Hypothalamus (tissue), 51 donors: ENCODE measurements around the gene SP2.

Source experiments
- DNase-seq, 51 donors: peaks; one replicate each; lab custom pipeline; 2025; lab: John Stamatoyannopoulos, UW

SP2 gene

DNA sequence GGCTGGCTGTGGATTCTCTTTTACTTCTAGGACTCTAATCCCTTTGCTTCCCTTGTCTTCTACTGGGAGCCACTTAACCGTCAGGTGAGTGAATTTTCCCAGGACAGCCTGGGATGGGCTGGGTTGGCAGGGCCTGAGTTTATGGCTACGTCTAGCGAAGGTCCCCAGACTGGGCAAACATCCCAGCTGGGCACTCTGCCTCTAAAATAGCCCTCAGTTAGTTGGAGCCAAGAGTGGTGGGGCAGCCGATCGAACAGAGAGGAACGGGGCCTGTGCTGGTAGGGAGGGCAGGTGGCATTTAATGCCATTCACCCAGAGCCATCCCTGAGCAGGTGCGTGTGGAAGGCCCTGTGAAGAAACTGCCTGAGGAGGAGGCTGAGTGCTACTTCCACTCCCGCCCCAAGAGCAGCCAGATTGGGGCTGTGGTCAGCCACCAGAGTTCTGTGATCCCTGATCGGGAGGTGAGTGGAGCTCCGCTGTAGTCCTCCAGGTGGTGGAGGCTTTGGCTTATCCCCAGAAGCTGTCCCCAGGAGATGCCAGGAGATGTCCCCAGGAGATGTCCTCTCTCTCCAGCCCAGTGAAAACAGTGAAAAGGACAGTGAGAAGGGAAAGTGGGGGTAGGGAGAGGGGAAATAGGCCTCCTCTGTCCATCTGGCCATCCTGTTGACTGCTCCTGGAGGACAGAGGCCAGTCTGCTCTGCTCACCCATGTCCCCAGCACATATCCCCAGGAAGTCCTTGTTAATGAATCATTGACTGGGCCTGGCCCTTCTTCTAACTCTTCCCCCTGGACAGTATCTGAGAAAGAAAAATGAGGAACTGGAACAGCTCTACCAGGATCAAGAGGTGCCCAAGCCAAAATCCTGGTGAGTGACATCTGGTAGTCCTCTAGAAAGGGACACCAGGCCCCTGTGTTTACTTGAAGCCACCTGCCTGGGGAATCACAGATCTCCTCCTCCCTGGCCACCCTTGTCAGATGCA, 49.8 kb downstream of the SP2 start:
- peak in 25 of 51 donors; percentile 5 to 51 (median 25) for DNase-seq

DNA sequence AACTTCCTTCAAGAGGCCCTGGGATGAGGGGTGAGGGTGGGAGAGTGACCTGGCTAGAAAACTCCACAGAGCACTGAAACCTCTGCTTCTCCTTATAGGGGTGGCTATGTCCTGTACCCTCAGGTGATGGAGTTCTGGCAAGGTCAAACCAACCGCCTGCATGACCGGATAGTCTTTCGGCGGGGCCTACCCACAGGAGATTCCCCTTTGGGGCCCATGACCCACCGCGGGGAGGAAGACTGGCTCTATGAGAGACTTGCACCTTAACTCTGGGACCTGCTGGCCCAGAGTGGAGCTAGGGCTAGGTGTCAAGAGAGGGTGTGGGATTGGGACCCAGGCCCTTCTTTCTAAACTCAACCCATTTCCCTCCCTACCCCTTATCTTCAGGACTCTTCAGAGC, 50.5 kb downstream of the SP2 start:
- DNase-seq = no peak

- DNase-seq = peak in 31 of 51 donors; percentile 5 to 64 (median 31)
Measured at GRCh38 chr17:47946929-47947397, 50.9 kb downstream of the SP2 start.

- no peak for DNase-seq
Measured at GRCh38 chr17:47948706-47949196, 52.7 kb downstream of the SP2 start.

DNA sequence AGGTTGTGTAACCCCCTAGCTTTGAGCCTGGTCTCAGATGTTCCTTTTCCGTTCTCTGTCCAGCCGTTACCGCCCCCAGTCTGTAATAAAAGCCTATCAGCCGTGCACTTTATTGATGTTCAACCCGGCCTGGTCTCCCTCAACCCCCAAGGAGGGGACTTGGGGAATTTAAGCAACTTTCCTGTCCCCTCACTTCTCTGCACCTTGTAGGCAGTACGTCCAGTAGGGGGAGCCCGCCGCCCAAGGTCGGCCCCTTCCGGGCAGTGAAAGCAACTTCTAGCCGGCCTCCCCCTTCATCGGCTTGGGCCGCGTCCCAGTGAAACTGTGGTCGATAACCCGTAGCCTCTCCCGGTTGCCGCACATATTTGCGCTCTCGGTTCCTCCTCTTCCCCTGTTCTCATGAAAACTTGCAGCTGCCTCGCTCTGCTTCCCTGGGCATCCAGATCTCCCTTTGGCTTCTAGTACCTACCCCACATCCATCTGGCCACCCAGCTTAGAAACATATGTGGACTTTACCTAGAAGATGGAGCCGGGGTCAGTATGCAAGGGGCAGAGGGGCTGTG, 53.2 kb downstream of the SP2 start:
- DNase-seq = peak; percentile 18 to 88 (median 70)

GRCh38 chr17:47949946-47950345, 53.9 kb downstream of the SP2 start:
- peak in 1 of 51 donors; percentile 10 for DNase-seq

DNA sequence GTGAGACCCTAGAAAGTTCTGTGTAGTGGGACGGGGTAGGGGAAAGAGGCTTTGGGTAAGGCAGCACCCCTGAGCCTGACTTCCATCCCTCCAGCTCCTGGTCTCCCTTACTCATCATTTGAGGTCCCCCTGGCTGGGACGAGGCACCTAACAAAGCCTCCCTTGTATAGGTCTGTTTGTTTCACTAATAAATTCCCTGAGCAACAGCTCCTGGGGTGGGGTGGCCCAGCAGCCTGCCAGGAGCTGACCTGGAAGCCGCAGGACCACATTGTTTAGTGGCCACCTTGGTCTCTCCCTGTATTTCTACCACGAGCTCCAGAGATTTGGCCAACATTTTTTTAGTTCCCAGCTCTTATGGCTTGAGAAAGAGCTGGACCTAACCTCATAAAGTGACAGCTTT, 54.4 kb downstream of the SP2 start:
- no peak for DNase-seq

- no peak for DNase-seq
Measured at GRCh38 chr17:47952171-47953021, 56.4 kb downstream of the SP2 start.

DNA sequence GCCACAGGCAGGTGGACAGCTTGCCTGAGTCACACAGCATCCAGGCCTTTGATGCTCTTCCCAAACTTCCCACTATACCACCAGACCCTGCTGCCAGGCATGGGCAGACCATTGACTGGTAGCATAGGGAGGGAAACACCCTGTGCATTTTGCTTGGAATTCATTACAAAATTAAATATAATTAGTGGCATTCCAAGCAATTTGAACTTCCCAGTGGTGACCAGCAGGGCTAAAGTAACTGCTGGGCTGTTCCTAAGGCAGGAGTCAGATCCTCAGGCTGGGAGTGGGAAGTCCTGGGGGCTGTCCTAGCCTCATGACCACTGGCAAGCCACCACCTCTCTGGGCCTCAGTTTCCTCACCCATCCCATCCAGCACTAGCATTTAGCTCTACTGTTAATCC, 57.9 kb downstream of the SP2 start:
- no peak for DNase-seq

DNA sequence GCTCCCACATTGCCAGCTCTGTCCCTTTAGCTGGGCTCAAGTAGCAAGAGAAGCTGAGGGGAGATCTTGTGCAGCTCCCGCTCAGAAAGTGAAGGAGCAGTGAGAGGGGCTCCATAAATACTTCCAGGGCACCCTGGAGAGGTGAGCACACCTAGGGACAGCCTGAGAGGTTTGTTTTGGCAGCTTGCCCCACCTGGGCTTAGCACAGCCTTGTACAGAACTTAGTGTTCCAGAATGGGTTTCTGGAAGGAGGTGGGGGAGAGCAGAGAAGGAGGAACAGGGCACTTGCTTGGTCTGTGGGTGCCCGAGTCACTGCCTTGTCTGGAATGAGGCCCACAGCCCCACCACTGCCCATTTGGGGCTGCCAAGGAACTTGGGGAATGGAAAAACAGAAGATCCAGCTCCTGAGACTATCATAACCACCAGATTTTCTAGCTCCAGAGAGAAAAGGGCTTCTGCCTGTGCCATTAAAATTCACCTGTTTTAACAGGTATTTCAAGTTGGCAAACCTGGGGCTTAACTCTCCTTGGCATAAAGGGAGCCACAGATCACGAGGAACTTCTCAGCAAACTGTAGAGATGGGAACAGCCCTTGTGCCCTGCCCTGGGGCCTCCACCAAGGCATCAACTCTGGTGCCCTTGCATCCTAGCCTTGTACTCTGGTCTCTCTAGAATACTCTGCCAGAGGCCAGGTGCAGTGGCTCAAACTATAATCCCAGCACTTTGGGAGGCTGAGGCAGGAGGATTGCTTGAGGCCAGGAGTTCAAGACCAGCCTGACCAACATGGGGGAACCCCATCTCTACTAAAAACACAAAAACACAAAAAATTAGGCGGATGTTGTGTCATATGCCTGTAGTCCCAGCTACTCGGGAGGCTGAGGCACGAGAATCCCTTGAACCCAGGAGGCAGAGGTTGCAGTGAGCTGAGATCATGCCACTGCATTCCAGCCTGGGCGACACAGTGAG, 59.7 kb downstream of the SP2 start:
- no peak for DNase-seq

DNA sequence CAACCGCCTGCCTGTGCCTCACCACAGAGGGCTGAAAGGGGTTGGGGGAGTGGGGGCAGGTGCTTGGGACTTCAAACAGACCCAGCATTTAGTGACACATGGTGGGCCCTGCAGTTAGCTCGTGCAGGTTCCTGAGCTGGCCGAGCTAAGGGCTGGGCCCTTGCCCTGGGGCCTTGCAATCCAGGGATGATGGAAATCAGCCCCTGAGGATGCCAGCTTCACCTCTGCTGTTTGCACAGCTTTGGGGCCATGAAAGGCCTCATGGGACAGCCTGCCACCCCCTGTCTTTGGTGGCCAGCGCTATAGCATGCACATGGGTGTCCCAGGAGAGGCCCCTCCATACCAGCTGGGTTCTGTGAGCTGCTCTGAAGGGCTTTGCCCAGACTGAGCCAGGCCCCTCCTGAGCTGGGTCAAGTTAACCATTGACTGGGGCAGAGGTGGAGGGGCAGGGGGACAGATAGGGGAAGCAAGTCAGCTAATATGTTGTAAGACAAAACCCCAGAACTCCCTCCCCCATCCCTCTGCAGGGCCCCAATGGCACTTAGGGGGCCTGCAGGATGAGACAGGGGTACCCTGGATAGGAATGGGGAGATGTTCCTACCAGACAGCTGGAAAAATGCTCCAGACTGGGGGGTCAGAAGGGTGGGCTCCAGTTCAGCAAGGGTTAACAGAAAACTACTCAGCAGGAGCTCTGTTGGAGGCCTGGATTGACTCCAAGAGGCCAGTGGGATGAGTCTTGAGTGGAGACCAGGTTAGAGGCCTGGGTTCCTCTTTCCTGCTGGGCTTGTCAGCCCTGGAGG, 61.0 kb downstream of the SP2 start:
- no peak for DNase-seq

- no peak for DNase-seq
Measured at GRCh38 chr17:47957591-47958490, 61.8 kb downstream of the SP2 start, which contains the start of gene PRR15L. Gene PRR15L (minus strand): TSS chr17:47957883. CDS start chr17:47953234, 4,649 bp downstream.

DNA sequence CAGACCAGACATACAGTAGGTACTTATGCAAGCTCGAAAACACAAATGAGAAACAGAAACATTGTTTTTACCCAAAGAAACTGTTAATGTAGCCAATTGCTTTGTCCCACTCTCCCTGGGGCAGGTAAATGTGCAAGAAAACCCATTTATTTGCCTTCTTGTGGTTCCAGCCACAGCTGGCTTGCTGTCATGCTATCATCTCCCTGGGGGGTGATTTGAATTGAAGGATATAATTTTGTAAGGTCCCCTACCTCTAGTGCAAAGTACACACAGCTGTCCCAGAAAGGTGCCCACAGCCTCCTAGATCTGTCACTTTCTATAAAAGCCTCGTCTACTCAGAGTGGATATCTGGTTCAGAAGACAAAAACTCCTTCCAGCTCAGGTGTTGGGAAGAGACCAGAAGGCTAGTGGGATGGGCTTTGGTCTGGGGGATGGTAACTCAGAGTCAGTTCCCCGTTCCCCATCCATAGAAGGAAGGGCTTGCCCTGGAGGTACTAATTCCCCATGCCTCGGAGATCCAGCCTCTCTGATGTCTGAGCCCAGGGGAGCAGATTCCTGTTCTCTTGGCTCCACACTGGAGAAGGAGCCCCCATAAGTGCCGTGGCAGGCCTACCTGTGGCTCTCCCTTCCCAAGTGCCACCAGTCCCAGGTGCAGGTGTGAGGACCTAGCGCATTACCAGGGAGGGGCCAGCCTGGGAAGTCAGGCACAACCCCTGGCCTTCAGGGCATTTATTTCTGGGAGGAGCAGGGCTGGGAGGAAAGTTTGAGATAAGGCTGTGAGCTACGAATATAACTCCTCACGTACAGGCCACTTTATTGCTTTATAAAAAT, 64.0 kb downstream of the SP2 start:
- DNase-seq = no peak

GRCh38 chr17:47961406-47961805, 65.4 kb downstream of the SP2 start:
- no peak for DNase-seq

GRCh38 chr17:47962901-47963300, 66.9 kb downstream of the SP2 start:
- DNase-seq = no peak

DNA sequence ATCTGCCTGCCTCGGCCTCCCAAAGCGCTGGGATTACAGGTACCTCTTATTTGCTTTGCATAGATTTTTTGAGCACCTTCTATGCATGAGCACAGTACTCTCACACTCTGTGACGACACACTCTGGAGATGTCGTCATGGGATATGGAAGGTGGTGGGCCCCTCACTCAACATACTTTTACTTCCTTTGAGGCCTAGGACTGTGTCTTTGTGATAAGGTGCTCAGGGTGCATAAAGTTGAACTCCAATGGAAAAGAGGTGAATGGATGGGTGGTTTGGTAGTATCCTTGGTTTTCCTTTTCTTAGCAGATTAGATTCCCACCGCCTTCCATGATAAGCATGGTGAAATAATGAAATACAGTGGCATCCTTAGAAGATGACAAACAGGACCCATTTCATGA, 68.8 kb downstream of the SP2 start:
- DNase-seq = no peak

DNA sequence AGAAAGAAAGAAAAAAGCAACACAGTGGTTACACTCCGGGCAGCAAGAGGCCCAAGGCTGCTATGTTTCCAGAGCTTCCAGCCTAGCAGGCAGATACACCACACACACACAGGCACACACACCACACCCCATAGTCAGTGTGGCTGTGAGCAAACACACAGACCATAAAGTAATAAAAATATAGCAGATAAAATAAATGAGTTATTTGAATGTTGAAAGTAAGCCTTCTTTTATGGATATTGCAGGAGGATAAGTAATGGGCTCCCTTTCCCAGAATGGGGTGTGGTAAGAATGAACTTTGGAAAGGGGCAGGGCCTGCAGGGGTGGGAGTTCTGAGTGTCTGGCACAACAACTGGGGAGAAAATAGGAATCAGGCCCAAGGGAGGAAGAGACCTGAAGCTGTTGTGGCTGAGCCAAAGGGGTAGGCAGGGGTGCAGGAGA, 70.1 kb downstream of the SP2 start:
- no peak for DNase-seq
